ENCODE data around the gene CCNL1.

CCNL1 gene

GRCh38 chr3:157101486-157101885 is 58.5 kb downstream of the CCNL1 start:
- DNase-seq, result no peak

GRCh38 chr3:157100608-157101396 is 59.1 kb downstream of the CCNL1 start:
- no peak for DNase-seq

- DNase-seq, result no peak
Measured at GRCh38 chr3:157100096-157100477, 59.9 kb downstream of the CCNL1 start.

- DNase-seq, result no peak
Measured at GRCh38 chr3:157099326-157100095, 60.4 kb downstream of the CCNL1 start.

GRCh38 chr3:157098823-157099185 is 61.1 kb downstream of the CCNL1 start:
- no peak for DNase-seq

- no peak for DNase-seq
Measured at GRCh38 chr3:157098121-157098822, 61.7 kb downstream of the CCNL1 start.
